Measurements from ENCODE around the gene GRIK4. TPM values are rescaled to one million over a fixed set of nuclear protein-coding genes. Genes with fewer than 3 reads are reported as not detected.
A peak's percentile ranks its signal among the peaks of the same experiment; 100 is the strongest.

GRIK4 gene
- total and polyA plus RNA-seq, 2 donors from 2014 or later: 0.25 TPM; not detected in 1

GRCh38 chr11:120666121-120666639 lies 154.6 kb downstream of the GRIK4 start:
- TF ChIP-seq, protein P1, sequence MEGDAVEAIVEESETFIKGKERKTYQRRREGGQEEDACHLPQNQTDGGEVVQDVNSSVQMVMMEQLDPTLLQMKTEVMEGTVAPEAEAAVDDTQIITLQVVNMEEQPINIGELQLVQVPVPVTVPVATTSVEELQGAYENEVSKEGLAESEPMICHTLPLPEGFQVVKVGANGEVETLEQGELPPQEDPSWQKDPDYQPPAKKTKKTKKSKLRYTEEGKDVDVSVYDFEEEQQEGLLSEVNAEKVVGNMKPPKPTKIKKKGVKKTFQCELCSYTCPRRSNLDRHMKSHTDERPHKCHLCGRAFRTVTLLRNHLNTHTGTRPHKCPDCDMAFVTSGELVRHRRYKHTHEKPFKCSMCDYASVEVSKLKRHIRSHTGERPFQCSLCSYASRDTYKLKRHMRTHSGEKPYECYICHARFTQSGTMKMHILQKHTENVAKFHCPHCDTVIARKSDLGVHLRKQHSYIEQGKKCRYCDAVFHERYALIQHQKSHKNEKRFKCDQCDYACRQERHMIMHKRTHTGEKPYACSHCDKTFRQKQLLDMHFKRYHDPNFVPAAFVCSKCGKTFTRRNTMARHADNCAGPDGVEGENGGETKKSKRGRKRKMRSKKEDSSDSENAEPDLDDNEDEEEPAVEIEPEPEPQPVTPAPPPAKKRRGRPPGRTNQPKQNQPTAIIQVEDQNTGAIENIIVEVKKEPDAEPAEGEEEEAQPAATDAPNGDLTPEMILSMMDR (IDR thresholded peaks at IDR 0.05; ENCODE audit: borderline replicate concordance, extremely low read depth, insufficient read depth): no peak
- Histone ChIP-seq H3K27ac (ENCODE audit: low read depth in 2 of 2, low read length in 2 of 2) (no peak overlapping the region), H3K9me3 (ENCODE audit: control insufficient read depth in 2 of 3, insufficient read depth in 1 of 3, low read length in 3 of 3) (no peaks in the 10 kb centered on the region), H3K36me3 (ENCODE audit: control insufficient read depth in 2 of 3, insufficient read depth in 3 of 3, low read length in 3 of 3) (no peaks in the 10 kb centered on the region), H3K4me1 (ENCODE audit: control insufficient read depth in 2 of 3, insufficient read depth in 2 of 3, low read depth in 1 of 3, low read length in 3 of 3) (no peaks in the 10 kb centered on the region), H3K4me3 (ENCODE audit: low read length in 3 of 3) (no peak overlapping the region), H3K9ac (ENCODE audit: low read length in 3 of 3) (no peak overlapping the region), H3K27me3 (ENCODE audit: control insufficient read depth, insufficient read depth, low read length) (peaks cover 2% of the 10 kb centered on the region)
- intact Hi-C loops (cut with DNase I): no loop called here
- FAIRE-seq (no peak), DNase-seq (no peak)

- intact Hi-C loops (cut with DNase I): no loop called here
- no peak for FAIRE-seq
- DNase-seq: peak in 4 of 5 donors; percentile 56 to 81 (median 68)
Observed at GRCh38 chr11:120667281-120667680, 155.7 kb downstream of the GRIK4 start.

GRCh38 chr11:120667934-120668333 lies 156.4 kb downstream of the GRIK4 start:
- Histone ChIP-seq H3K4me3 (ENCODE audit: low read length in 3 of 3) (no peak overlapping the region), H3K9me3 (ENCODE audit: control insufficient read depth in 2 of 3, insufficient read depth in 1 of 3, low read length in 3 of 3) (no peaks in the 10 kb centered on the region), H3K4me1 (ENCODE audit: control insufficient read depth in 2 of 3, insufficient read depth in 2 of 3, low read depth in 1 of 3, low read length in 3 of 3) (no peaks in the 10 kb centered on the region), H3K27ac (ENCODE audit: low read depth in 2 of 2, low read length in 2 of 2) (no peak overlapping the region), H3K36me3 (ENCODE audit: control insufficient read depth in 2 of 3, insufficient read depth in 3 of 3, low read length in 3 of 3) (no peaks in the 10 kb centered on the region), H3K9ac (ENCODE audit: low read length in 3 of 3) (no peak overlapping the region), H3K27me3 (ENCODE audit: control insufficient read depth, insufficient read depth, low read length) (peaks cover 2% of the 10 kb centered on the region)
- DNase-seq (no peak), FAIRE-seq (no peak)
- TF ChIP-seq, protein P1 (IDR thresholded peaks at IDR 0.05; ENCODE audit: borderline replicate concordance, extremely low read depth, insufficient read depth): no peak
- intact Hi-C loops (cut with DNase I): no loop called here

More at GRCh38 chr11:120667281-120667680, 155.7 kb downstream of the GRIK4 start:
- TF ChIP-seq, protein P1 (IDR thresholded peaks at IDR 0.05; ENCODE audit: borderline replicate concordance, extremely low read depth, insufficient read depth): no peak
- no peak overlapping the region for H3K4me3 ChIP-seq (ENCODE audit: low read length in 3 of 3)
- no peak overlapping the region for H3K27ac ChIP-seq (ENCODE audit: low read depth in 2 of 2, low read length in 2 of 2)
- H3K9me3 ChIP-seq (ENCODE audit: control insufficient read depth in 2 of 3, insufficient read depth in 1 of 3, low read length in 3 of 3): no peaks in the 10 kb centered on the region
- H3K36me3 ChIP-seq (ENCODE audit: control insufficient read depth in 2 of 3, insufficient read depth in 3 of 3, low read length in 3 of 3): no peaks in the 10 kb centered on the region
- no peak overlapping the region for H3K9ac ChIP-seq (ENCODE audit: low read length in 3 of 3)
- H3K4me1 ChIP-seq (ENCODE audit: control insufficient read depth in 2 of 3, insufficient read depth in 2 of 3, low read depth in 1 of 3, low read length in 3 of 3): no peaks in the 10 kb centered on the region
- peaks cover 2% of the 10 kb centered on the region for H3K27me3 ChIP-seq (ENCODE audit: control insufficient read depth, insufficient read depth, low read length)

- H3K4me3 ChIP-seq (ENCODE audit: low read length in 3 of 3): no peak overlapping the region
- intact Hi-C loops (cut with DNase I): no loop called here
- FAIRE-seq: no peak
Observed at GRCh38 chr11:120668537-120668936, 157.0 kb downstream of the GRIK4 start.

More at GRCh38 chr11:120668537-120668936, 157.0 kb downstream of the GRIK4 start:
- Histone ChIP-seq H3K9me3 (ENCODE audit: control insufficient read depth in 2 of 3, insufficient read depth in 1 of 3, low read length in 3 of 3) (no peaks in the 10 kb centered on the region), H3K36me3 (ENCODE audit: control insufficient read depth in 2 of 3, insufficient read depth in 3 of 3, low read length in 3 of 3) (no peaks in the 10 kb centered on the region), H3K9ac (ENCODE audit: low read length in 3 of 3) (no peak overlapping the region), H3K4me1 (ENCODE audit: control insufficient read depth in 2 of 3, insufficient read depth in 2 of 3, low read depth in 1 of 3, low read length in 3 of 3) (no peaks in the 10 kb centered on the region), H3K27ac (ENCODE audit: low read depth in 2 of 2, low read length in 2 of 2) (no peak overlapping the region), H3K27me3 (ENCODE audit: control insufficient read depth, insufficient read depth, low read length) (peaks cover 2% of the 10 kb centered on the region)
- TF ChIP-seq, protein P1 (IDR thresholded peaks at IDR 0.05; ENCODE audit: borderline replicate concordance, extremely low read depth, insufficient read depth): no peak
- no peak for DNase-seq

Data from kidney (tissue), 14 donors.